Measurements from ENCODE around the gene PRR33.
"Not testable (repeated sequence)": the region's sequence is repeated elsewhere in the genome, so short reads cannot be mapped to it uniquely, and the experiment has no call there.

The PRR33 gene

GRCh38 chr11:1889224-1889930 is 2.3 kb downstream of the PRR33 start:
- DNase-seq (ENCODE audit: low read depth) = peak; percentile 40

GRCh38 chr11:1888811-1889210 is 2.9 kb downstream of the PRR33 start:
- DNase-seq (ENCODE audit: low read depth) = no peak

GRCh38 chr11:1888347-1888753 is 3.3 kb downstream of the PRR33 start:
- DNase-seq (ENCODE audit: low read depth) = no peak

GRCh38 chr11:1887451-1888346 is 4.0 kb downstream of the PRR33 start:
- DNase-seq (ENCODE audit: low read depth) = no peak

- DNase-seq (ENCODE audit: low read depth) = not testable (repeated sequence)
Observed at GRCh38 chr11:1886551-1886950, 5.1 kb downstream of the PRR33 start.

GRCh38 chr11:1884303-1884700 is 7.4 kb downstream of the PRR33 start:
- DNase-seq (ENCODE audit: low read depth) = no peak

GRCh38 chr11:1883346-1884302 is 8.1 kb downstream of the PRR33 start:
- no peak for DNase-seq (ENCODE audit: low read depth)

GRCh38 chr11:1882265-1883238 is 9.1 kb downstream of the PRR33 start:
- DNase-seq (ENCODE audit: low read depth) = peak; percentile 73

- DNase-seq (ENCODE audit: low read depth) = no peak
Observed at GRCh38 chr11:1881442-1882264, 10.0 kb downstream of the PRR33 start.

GRCh38 chr11:1880746-1881441 is 10.8 kb downstream of the PRR33 start:
- DNase-seq (ENCODE audit: low read depth) = no peak

GRCh38 chr11:1879941-1880720 is 11.6 kb downstream of the PRR33 start:
- DNase-seq (ENCODE audit: low read depth) = no peak

GRCh38 chr11:1879342-1879940 is 12.3 kb downstream of the PRR33 start:
- DNase-seq (ENCODE audit: low read depth) = no peak

GRCh38 chr11:1878137-1879031 is 13.3 kb downstream of the PRR33 start:
- DNase-seq (ENCODE audit: low read depth) = no peak

GRCh38 chr11:1877211-1878136 is 14.2 kb downstream of the PRR33 start:
- DNase-seq (ENCODE audit: low read depth) = no peak

GRCh38 chr11:1876361-1877063 is 15.2 kb downstream of the PRR33 start:
- DNase-seq (ENCODE audit: low read depth) = no peak

Measured in stimulated activated CD8-positive, alpha-beta memory T cell treated with anti-CD3 and anti-CD28 coated beads, Interleukin-7, amount 100 ng/mL, for 24 hours (primary cell).